EH (cell line): ENCODE data around the gene SRMS.
A peak's percentile ranks its signal among the peaks of the same experiment; 100 is the strongest.

ENCODE experiments used
- DNase-seq: peaks from one replicate; pipeline ENCODE4 v3.0.0-alpha.2; 2015; ENCODE audit warnings: low read depth

The SRMS gene, protein sequence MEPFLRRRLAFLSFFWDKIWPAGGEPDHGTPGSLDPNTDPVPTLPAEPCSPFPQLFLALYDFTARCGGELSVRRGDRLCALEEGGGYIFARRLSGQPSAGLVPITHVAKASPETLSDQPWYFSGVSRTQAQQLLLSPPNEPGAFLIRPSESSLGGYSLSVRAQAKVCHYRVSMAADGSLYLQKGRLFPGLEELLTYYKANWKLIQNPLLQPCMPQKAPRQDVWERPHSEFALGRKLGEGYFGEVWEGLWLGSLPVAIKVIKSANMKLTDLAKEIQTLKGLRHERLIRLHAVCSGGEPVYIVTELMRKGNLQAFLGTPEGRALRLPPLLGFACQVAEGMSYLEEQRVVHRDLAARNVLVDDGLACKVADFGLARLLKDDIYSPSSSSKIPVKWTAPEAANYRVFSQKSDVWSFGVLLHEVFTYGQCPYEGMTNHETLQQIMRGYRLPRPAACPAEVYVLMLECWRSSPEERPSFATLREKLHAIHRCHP

DNA sequence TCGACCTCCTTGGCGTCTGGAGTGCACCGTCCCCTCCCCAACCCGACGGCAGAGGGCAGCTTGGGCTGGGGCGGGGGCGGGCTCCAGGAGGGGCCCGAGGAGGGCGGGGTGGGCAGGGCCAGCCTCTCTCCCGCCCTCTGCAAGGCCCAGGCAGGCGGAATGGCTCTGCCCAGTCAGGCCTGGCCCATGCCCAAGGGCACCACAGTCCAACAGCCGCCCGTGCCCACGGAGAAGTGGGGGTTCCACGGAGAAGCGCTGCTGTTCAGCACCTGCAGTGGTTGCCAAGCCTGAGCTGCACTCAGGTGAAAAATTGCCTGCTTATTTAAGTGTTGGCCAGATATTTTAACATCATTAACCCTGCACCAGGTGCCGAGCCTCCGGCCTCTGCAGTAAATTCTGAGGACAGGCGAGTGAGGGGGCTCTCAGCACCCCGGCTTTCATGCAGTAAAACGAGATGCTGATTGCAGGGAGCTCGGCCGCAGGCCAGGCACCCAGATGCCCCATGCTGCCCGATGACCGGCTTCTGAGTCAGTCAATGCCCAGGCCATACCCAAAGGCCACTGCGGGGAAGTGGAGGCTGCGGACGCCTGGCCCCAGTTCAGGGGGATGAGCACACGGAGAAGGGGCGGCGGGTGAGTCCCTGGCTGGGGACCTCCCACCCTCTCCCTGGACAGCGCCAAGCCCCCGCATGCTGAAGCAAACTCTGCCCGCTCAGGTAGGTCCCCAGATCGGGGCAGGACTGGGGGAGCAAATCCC is at the start of gene SRMS:
TSS of gene SRMS (minus strand) at position 25 of the 756 bp plus-strand sequence. CDS start 286 bp downstream, outside the sequence.
- DNase-seq: no peak

DNA sequence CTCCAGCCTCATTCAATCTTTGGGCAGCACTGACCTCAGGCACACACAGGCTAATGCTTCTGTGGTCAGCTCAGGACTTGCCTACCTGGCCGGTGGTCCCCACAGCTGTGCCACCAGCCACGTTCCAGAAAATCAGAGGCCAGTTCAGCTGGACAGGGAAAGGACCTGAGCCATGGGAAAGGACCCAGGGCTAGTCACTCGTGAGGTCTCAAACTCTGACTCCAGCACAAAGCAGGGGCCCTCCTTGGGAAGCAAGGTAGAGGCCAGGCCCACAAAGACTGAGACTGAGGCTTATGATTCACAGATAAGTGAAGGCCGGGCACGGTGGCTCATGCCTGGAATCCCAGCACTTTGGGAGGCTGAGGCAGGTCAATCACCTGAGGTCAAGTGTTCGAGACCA is 48.9 kb upstream of the SRMS start:
- DNase-seq: no peak

DNA sequence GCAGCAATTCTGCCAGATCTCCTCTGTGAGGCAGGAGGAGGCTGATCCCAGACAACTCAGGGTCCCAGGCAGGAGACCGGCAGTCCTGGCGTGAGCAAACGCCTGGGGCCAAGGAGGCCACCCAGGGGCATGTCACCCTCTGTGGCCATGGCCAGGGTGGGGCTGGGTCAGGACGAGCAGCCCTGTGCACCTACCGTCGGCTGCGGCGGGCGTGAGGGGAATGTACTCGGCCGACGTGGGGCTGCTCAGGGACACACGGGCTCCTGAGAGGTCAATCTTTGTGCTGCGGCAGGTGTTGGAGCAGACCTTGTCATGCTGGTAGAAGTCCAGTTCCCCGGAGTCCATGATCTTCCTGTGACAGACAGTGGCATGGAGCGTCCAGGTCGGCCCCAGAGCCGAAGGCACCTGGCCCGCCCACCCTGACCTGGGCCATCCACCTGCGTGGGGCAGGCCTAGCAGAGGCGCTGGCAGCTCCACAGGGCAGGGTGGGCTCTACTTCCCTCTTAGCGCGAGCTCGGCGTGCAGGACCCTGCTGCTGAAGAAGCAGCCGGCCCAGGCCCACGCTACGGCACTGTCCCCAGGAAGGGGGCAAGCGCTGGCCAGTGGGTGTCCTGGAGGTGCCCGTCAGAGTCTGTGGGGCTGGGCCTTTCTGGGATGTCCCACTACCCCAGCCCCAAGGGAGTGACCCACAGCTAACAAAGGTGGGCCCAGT is 48.0 kb upstream of the SRMS start:
- DNase-seq: no peak

DNA sequence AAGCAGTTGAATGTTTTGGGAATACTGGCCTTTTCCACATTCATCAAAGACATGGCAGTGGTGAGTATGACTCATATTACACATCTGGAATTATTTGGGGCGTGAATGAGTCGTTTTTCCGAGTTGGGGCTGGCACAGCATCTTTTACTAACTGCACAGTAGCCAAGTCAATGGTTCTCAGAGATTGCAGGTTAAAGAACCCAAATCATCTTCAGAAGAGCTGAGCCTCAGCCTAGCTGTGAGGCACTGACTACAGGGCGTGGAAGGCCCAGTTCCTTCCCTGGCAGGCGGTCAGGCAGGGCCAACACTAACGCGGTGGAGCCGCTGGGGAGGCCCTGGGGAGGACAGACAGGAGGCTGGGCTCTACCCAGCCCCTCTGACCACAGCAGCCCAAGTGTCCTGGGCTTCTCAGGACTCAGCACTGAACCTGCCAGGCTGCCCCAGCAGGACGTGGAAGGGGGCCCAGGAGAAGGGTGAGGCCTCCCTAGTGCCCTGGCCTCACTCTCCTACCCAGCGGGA is 46.6 kb upstream of the SRMS start:
- DNase-seq: peak; percentile 53

DNA sequence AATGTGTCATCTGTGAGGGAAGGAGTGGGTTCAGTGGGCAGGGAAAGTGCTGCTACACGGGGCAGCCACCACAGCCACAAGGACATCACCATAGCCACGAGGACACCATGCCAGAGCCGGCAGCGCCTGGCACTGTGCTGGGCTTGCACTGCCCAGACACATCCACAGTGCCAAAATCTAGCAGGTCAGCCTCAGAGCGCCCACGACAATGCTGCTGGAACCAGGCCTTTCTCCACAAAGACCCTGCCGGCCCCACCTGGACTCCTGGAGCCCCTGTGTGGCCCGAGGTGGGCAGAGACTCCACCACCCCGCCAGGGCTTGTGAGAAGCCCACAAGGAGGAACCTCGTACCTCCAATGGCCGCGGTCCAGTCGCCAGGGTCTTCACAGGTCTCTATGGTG is 45.1 kb upstream of the SRMS start:
- no peak for DNase-seq

DNA sequence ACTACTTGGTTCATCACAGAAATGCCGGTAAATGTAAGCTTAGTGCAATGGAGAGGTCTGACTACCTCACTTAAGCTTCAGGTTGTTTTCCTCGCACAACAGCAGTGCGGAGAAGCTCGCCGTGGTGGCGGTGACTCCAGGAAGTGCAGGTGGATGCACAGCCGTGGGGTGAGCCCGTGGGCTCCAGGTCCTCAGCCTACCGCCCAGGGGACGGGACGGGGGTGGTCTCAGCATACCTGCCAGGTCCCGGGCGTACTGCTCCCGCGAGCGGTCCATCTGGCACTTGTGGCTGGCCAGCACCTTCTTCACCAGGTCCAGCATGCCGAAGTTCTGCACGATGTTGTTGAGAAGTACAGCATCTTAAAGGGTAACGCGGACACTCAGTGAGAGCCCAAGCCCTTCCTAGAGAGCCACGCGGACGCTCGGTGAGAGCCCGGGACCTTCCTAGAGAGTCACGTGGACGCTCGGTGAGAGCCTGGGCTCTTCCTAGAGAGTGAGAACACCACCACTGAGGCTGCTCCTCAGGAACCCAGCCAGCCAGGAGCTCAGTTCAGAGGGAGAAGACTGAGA is 44.3 kb upstream of the SRMS start:
- no peak for DNase-seq

DNA sequence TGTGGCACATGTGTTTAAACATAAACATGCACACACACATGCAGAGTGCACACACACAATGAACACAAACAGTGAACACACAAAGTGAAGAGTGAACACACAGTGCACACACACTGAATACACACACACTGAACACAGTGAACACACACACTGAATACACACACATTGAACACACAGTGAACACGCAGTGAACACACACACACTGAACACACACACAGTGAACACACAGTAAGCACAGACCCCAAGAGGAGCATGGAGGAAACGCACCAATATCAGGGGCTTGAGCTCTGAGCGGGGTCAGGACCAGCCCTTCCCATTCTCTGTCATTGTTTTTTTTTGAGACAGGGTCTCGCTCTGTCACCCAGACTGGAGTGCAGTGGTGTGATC is 43.6 kb upstream of the SRMS start:
- no peak for DNase-seq

DNA sequence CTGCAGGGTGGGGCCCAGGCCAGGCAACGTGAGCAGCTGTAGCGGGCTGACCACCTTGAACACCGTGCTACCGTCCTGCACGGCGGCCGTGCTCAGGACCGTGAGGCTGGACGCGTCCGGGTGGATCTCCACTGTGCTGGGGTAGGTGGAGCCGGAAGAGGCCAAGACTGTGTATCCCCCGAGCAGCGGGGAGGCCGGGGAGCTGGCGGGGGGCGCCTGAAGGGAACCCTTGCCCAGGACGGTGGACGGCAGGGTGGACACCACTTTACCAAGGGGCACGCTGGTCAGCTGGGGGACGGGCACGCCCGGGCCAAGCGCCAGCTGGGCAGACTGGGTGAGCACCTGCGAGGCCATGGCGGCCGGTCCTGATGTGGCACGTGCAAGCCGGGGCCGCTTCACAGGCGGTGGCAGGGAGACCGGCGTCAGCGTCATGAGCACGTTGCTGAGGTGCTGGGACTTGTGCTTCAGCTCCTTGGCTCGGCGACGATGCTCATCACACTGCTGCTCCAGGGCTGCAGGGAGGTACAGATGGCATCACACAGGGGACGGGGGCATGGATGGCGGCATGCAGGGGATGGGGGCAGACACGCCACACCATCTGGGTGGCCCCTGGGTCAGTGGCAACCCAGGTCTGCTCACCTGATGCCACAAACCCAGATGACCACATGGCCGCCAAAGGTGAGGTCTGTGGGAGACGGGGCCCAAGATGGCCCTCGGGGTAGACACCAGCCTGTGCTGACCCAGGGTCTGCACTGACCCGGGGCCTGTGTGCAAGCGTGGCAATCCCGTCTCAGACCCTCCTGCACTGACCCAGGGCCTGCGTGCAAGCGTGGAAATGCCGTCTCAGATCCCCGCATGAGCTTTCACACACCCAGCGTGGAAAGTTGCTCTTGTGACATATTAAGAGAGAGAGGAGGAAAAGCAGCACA is 42.9 kb upstream of the SRMS start:
- DNase-seq: no peak

DNA sequence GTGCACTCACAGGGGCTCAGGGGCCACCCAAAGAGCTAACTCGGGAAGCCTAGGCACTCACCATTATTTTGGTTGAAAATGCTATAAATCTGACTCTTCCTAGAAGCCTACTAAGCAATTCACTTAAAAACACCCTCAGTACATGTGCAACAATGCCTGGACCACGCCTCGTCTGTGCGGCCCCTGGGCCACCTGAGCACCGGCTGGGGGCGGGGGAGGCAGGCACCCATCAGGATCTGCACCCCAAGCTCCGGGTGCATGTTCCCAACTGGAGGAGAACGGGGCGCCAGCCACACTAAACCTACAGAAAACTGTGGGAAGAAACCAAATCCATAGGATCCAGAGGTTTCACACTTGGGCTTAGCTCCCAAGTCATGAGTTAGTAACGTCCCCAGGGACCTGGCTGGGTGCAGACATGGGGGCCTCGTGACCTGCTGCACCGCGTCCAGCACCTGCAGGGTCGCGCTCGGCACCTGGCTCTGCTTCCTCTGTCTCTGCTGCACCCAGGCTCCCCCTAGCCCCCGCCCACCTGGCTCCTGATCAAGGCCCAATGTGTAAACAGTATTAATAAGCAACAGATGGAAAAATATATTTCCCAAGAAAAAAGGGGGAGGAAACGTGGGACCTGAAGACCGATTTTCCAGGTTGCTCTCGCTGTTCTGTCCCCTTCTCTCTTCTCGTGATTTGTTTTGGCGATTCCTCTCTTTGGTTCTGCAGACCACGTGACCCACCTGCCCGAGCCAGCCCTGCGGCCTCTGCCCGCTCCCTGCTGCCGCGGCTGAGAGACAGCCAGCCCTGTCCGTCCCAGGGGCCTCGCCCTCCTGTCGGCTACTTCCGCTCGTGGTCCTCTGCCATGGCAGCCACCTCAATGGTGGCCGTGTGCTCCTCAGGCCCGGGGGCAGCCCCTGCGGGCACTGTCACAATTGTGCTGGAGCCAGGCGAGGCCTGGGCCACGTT is 42.0 kb upstream of the SRMS start:
- no peak for DNase-seq

DNA sequence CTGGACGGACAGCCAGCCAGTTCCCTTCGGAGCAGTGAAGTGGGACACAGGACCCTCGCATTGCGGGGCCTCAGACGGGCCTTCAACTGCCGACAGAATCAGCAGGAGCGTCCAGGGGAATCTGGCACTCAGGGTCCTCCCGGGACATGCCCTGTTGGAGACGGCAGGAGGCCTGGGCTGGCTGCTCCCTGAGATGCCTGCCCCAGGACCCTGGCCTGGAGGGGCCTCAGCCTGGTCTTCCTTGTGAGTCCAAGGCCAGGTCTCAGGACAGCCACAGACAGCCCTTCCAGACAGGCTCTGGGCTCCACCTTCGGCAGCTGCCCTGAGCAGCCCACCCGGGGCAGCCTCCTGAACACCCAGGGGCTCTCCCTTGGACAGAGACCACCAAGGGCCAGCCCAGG is 41.1 kb upstream of the SRMS start:
- no peak for DNase-seq

DNA sequence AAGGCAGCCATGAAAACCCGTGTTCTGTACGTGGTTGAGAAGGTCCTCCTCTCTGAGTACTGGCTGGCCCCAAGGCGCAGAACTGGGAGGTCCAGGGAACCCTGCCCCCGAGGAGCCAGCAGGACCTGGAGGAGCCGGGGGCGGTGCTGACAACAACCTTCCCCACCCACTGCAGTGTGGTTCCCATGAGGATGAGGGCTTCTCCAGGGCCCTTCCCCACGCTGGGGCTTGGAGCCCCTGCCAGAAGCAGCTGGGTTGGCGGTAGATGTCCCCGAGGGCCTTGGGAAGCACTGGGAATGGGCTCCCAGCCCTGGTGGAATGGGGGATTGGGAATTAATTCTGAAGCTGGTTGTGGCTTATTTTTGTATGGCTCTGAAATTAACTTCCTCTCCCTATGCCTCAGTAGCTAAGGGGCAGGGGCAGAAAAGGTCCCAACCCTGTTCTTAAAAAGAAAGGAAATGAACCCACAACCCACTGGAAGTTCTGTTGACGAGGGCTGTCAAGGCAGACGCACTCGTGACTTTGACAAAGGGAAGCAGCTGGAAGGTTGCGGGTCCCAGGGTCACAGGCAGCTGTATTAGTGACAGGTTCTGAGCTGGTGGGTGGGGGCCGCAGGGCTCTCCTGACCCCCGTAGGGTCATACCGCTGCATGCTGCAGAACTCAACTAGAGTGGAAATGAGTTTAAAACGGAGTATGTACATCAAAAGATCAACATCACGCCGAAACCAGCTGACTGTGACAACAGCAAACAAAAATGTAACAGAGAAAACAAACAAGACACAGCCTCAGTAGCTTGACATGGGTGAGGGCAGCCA is 40.4 kb upstream of the SRMS start:
- no peak for DNase-seq

DNA sequence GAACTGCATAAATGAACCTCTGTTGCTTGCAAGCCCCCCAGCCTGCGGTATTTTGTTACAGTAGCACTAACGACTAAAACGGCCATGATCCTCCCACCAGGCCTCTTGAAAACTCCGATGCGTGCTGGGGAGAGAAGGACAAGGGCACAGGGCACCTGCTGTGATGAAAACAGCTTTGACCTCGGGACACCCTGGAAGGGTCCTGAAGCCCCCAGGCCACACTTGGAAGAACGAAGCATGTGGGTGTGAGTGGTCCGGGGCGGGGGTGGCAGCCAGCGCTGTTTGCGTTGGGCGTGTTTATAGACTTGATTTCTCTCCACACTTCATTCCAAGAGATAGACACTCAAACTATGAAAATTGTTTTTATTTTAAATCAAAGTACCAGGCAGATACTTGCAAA is 39.7 kb upstream of the SRMS start:
- DNase-seq: no peak

DNA sequence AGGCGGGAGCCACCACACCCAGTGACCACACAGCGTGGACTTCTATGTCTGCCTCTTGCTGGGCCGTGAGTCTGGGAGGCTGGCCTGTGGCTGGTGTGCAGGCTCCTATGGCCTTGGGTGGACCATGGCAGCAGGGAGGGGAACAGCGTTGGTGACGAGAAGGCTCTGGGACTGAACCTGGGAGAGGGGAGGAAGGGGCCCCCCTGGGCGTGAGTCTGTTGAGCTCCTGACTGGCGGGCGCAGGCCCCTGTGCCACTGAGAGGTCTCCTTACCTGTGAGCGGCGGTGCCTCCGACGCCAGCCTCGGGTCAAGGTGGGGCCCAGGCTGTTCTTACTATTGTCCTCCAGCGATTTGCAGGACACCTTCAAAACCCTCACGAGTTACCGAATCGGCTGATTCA is 39.2 kb upstream of the SRMS start:
- DNase-seq: no peak

DNA sequence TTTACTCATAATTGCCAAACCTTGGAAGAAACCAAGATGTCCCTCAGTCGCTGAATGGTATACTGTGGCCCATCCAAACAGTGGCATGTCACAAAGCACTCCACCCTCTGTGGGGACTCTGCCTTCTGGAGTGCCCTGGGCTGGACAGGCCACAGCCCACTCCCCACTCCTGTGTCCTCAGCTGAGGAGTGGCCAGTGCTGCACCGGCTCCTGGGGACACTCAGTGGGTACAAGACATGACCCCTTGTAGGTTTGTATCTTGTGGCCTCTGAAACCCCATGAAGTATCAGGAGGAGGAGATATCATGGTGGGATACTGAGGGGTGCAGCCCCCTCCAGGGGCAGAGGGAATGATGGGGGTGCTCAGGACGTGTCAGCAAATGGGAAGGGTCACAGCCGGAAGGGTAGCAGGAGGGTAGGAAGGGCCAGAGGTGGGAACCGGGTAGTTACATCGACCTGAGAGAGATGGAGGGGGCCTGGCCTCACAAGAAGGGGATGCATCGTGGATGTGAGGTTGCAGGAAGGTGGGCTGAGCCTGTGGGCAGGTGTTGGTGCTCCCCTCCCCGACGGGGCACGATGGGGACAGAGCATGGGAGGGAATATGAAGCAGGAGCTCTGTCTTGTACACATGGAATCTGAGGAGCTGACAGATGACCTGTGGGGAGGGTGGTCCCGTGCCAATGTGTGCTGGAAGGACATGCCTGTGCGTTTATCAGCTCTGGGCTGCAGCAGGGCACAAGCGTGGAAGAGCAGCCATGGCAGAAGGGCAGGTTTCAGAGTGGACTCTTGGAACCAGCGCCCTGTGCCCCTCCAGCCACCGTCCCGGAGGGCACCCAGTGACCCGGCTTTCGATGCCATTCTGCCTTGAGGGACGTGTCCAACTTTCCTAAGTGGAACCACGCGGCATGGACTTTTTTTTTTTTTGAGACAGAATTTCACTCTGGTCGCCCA is 38.3 kb upstream of the SRMS start:
- no peak for DNase-seq

DNA sequence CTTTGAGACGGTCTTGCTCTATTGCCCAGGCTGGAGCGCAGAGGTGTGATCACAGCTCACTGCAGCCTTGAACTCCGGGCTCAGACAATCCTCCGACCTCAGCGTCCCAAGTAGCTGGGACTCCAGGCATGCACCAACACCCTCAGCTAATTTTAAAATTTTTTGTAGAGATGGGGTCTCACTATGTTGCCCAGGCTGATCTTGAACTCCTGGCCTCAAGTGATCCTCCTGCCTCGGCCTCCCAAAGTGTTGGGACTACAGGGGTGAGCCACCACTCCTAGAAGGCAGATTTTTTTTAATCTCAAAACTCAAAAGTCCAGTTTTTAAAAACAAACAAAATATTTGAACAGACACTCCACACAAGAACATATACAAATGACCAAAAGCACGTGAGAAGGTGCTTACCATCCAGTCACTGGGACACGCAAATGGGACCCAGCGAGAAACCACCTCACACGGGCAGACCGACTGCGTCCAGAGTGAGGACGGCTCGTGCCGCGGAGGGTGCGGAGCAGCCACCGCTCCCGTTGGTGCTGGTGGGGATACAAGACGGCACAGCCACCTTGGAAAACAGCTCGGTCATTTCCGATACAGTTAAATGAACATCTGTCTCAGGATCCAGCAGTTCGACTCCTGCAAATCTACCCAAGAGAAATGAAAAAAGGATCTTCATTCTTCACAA is 35.0 kb upstream of the SRMS start:
- DNase-seq: no peak

DNA sequence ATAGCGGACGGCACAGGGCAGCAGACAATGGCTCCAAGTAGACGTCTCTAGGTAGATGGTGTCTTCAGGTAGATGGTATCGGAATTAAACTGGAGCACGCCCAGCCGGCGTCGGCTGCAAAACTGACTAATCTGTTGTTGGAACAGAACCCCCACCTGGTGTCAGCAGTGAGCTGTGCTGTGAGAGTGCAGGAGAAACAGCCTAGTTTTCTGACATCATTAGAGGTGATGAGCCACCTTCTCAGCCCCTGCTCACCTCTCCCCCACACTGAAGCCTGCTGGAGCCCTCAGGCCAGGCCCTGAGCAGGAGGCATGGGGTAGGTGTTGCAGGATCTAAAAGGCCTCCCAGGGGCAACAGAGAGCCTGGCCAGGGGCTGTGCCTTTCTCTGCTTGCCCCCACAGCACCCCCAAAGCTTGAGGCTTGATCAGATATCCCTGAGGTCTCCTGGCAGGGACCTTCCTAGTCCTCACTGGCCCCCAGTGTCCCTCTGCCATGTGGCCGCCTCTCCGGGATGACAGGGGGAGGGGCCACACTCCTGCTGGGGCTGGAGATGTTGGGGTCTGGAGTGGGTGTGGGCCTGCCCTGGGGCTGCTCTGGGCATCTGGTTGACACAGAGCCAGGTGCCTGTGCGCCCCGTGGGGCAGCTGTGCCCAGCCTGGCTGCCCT is 33.4 kb upstream of the SRMS start:
- peak; percentile 34 for DNase-seq
